MV-4-11 (cell line): Measurements from ENCODE around the gene AMOTL2.

Experiments used
- DNase-seq: peaks from one replicate; lab custom pipeline; 2025; lab: John Stamatoyannopoulos, UW

AMOTL2 gene

GRCh38 chr3:134366221-134366927 is 7.9 kb downstream of the AMOTL2 start:
- no peak for DNase-seq

GRCh38 chr3:134365766-134366065 is 8.5 kb downstream of the AMOTL2 start:
- no peak for DNase-seq

GRCh38 chr3:134364936-134365765 is 9.1 kb downstream of the AMOTL2 start:
- no peak for DNase-seq

GRCh38 chr3:134364061-134364935 is 9.9 kb downstream of the AMOTL2 start:
- DNase-seq, result no peak

- no peak for DNase-seq
Measured at GRCh38 chr3:134363381-134363755, 10.9 kb downstream of the AMOTL2 start.

GRCh38 chr3:134362670-134363380 is 11.4 kb downstream of the AMOTL2 start:
- DNase-seq, result no peak

- DNase-seq, result no peak
Measured at GRCh38 chr3:134362221-134362620, 12.0 kb downstream of the AMOTL2 start.

GRCh38 chr3:134361162-134361835 is 12.9 kb downstream of the AMOTL2 start:
- no peak for DNase-seq

GRCh38 chr3:134360046-134360445 is 14.2 kb downstream of the AMOTL2 start:
- DNase-seq, result no peak

GRCh38 chr3:134359121-134360010 is 14.9 kb downstream of the AMOTL2 start:
- DNase-seq, result no peak

GRCh38 chr3:134357914-134358811 is 16.1 kb downstream of the AMOTL2 start:
- no peak for DNase-seq

- DNase-seq, result no peak
Measured at GRCh38 chr3:134357261-134357913, 16.9 kb downstream of the AMOTL2 start.

GRCh38 chr3:134356411-134357040 is 17.7 kb downstream of the AMOTL2 start:
- DNase-seq, result no peak

- DNase-seq, result no peak
Measured at GRCh38 chr3:134355416-134355815, 18.8 kb downstream of the AMOTL2 start.

GRCh38 chr3:134354612-134355251 is 19.5 kb downstream of the AMOTL2 start:
- DNase-seq, result no peak

- no peak for DNase-seq
Measured at GRCh38 chr3:134353831-134354611, 20.2 kb downstream of the AMOTL2 start.
